GM12864 (cell line): ENCODE measurements around the gene ZNF813.

Experiments used
- DNase-seq: peaks from one replicate; pipeline ENCODE4 v3.0.0-alpha.2; 2011; ENCODE audit warnings: low read depth
- H3K4me3 ChIP-seq: 2 replicates; pipeline ENCODE4 v1.5.1; 2011; ENCODE audit warnings: mild to moderate bottlenecking, low read depth, low read length, control low read depth
- TF ChIP-seq, protein P1 (sequence below): IDR thresholded peaks from 2 replicates; pipeline ENCODE4 v1.5.1; 2011; ENCODE audit warnings: low read depth, mild to moderate bottlenecking, moderate library complexity, low read length, control low read depth, inconsistent platforms; ENCODE audit errors: missing control alignments

ZNF813 gene

DNA sequence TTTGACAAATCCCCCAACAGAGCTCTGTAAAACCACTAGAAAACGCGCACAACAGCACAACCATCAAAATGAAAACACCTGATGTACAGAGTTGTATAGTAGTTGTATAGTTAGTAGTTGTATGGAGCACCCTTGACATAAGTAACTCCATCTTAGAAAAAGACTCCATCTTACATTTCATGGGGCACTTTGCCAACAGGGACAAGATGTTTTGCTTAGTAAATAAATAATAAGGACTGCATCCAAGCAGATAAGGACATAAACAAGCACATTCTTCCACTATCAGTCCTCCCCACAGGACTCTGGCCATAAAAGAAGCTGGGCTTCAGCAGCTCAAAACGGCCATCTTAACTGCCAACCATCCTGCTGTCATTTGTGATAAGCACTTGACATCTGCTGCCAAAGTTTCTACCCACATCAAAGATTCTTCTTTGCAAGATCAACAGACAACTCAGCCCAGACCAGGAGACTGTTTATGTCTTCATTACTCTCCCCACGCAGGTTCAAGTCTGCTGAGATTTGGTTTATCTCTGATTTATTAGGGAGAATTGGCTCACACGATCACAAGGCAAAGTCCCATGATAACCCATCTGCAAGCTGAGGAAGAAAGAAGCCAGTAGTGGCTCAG lies 49.7 kb downstream of the ZNF813 start:
- DNase-seq = no peak
- TF ChIP-seq, protein P1, sequence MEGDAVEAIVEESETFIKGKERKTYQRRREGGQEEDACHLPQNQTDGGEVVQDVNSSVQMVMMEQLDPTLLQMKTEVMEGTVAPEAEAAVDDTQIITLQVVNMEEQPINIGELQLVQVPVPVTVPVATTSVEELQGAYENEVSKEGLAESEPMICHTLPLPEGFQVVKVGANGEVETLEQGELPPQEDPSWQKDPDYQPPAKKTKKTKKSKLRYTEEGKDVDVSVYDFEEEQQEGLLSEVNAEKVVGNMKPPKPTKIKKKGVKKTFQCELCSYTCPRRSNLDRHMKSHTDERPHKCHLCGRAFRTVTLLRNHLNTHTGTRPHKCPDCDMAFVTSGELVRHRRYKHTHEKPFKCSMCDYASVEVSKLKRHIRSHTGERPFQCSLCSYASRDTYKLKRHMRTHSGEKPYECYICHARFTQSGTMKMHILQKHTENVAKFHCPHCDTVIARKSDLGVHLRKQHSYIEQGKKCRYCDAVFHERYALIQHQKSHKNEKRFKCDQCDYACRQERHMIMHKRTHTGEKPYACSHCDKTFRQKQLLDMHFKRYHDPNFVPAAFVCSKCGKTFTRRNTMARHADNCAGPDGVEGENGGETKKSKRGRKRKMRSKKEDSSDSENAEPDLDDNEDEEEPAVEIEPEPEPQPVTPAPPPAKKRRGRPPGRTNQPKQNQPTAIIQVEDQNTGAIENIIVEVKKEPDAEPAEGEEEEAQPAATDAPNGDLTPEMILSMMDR = no peak
- no peak overlapping the region for H3K4me3 ChIP-seq

GRCh38 chr19:53518121-53518520 lies 50.6 kb downstream of the ZNF813 start:
- no peak overlapping the region for H3K4me3 ChIP-seq
- no peak for DNase-seq
- TF ChIP-seq, protein P1 = no peak

GRCh38 chr19:53518716-53519115 lies 51.2 kb downstream of the ZNF813 start:
- no peak overlapping the region for H3K4me3 ChIP-seq
- TF ChIP-seq, protein P1 = no peak
- no peak for DNase-seq

DNA sequence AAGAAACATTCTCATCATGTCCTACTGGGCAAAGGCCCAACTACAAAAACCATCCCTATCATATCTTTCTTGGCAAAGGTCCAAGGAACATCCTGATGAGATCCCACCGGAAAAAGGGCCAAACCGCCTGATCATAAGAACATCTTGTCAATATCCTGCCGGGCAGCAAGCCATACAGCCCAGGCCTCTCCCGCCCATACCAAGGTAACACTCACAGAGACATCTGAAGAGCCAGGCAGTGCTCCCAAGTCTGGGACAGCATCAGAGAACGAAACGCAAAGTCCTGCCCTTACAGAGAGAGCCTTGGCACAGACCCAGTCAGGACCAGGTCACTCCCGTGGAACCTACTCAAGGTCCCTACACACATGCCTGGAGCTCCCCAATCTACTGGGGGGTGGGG lies 51.9 kb downstream of the ZNF813 start:
- no peak overlapping the region for H3K4me3 ChIP-seq
- no peak for DNase-seq
- TF ChIP-seq, protein P1 = no peak

GRCh38 chr19:53520163-53520546 lies 52.6 kb downstream of the ZNF813 start:
- H3K4me3 ChIP-seq = peak overlapping the region; percentile 76
- DNase-seq = no peak
- TF ChIP-seq, protein P1 = no peak

DNA sequence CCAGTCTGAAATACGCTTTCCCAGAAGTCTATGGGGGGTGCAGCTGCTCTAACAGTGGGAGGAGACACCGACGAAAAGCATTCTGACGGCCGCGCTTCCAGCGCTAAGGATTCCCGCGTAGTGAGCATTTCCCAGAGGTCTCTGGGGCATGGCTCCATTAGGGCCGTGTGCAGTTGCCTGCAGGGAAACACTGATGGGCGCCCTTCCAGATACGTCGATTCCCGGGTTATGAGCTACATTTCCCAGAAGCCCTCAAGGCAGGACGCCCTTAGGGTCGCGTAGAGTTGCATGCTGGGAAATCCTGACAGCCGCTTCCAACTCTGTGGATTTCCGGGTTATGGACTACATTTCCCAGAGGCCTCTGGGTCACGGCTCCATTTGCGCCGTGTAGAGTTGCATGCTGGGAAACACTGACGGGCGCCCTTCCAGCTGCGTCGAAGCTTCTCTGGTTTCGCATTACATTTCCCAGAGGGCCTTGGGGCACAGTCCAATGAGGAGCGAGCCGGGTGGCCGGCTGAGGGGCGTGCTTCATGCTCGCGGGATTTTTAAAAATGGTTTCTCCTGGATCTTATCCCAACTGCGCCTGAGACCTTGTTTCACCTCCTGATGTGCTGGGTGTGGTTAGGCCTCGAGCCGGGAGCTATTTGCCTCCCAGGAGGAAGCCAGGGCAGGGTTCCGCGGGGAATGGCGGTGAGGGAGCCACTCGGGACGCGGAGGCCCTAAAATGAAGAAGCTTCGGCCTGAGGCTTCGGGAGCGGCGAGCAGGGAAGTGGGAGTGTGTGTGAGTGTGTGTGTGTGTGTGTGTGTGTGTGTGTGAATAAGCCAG lies 53.2 kb downstream of the ZNF813 start:
- TF ChIP-seq, protein P1 = no peak
- DNase-seq = peak; percentile 94
- peak overlapping the region; percentile 76 for H3K4me3 ChIP-seq
